Myocyte (in vitro differentiated cells): Measurements from ENCODE around the gene TIMM50. TPM values are rescaled to one million over a fixed set of nuclear protein-coding genes. Genes with fewer than 3 reads are reported as not detected.

Experiments used
- DNase-seq: peaks from one replicate; pipeline ENCODE4 v3.0.0-alpha.2; 2012; ENCODE audit warnings: low read depth
- total RNA-seq: library from RNA; depleted of rRNA; stranded (reverse); fragments of >200 nt; gene quantifications from 2 replicates; pipeline ENCODE4 v1.2.3, GENCODE V29; 2014

Gene TIMM50
- total RNA-seq, 1 donor from 2014 or later, result 65.1 TPM

- DNase-seq, result no peak
Measured at GRCh38 chr19:39499932-39500331, 19.3 kb downstream of the TIMM50 start.

- no peak for DNase-seq
Measured at GRCh38 chr19:39500543-39500942, 19.9 kb downstream of the TIMM50 start.

GRCh38 chr19:39501340-39501739 lies 20.7 kb downstream of the TIMM50 start:
- DNase-seq, result no peak

- no peak for DNase-seq
Measured at GRCh38 chr19:39502640-39503417, 22.2 kb downstream of the TIMM50 start.

- no peak for DNase-seq
Measured at GRCh38 chr19:39506598-39506943, 25.9 kb downstream of the TIMM50 start.

- DNase-seq, result peak; percentile 52
Measured at GRCh38 chr19:39506944-39507714, 26.5 kb downstream of the TIMM50 start.

GRCh38 chr19:39507715-39508364 lies 27.2 kb downstream of the TIMM50 start:
- no peak for DNase-seq

GRCh38 chr19:39508629-39509028 lies 28.0 kb downstream of the TIMM50 start:
- no peak for DNase-seq

- no peak for DNase-seq
Measured at GRCh38 chr19:39509233-39509632, 28.6 kb downstream of the TIMM50 start.

- no peak for DNase-seq
Measured at GRCh38 chr19:39512988-39513387, 32.4 kb downstream of the TIMM50 start.

GRCh38 chr19:39514840-39515550 lies 34.4 kb downstream of the TIMM50 start, which contains the start of gene SELENOV:
TSS of gene SELENOV (plus strand) at chr19:39515139. CDS start at chr19:39515213, 74 bp downstream.
- DNase-seq, result no peak

GRCh38 chr19:39515551-39516191 lies 35.0 kb downstream of the TIMM50 start:
- no peak for DNase-seq

- DNase-seq, result no peak
Measured at GRCh38 chr19:39516270-39516669, 35.6 kb downstream of the TIMM50 start.

GRCh38 chr19:39517432-39517831 lies 36.8 kb downstream of the TIMM50 start:
- DNase-seq, result no peak

- no peak for DNase-seq
Measured at GRCh38 chr19:39518458-39518857, 37.8 kb downstream of the TIMM50 start.

- DNase-seq, result no peak
Measured at GRCh38 chr19:39518975-39519374, 38.3 kb downstream of the TIMM50 start.

GRCh38 chr19:39520541-39521484 lies 40.2 kb downstream of the TIMM50 start:
- no peak for DNase-seq

- peak; percentile 16 for DNase-seq
Measured at GRCh38 chr19:39524495-39524894, 43.9 kb downstream of the TIMM50 start.

GRCh38 chr19:39525205-39525604 lies 44.6 kb downstream of the TIMM50 start:
- no peak for DNase-seq

GRCh38 chr19:39531834-39532232 lies 51.2 kb downstream of the TIMM50 start:
- DNase-seq, result no peak
